A673 (cell line): ENCODE data around the gene COL13A1. TPM values are rescaled to one million over a fixed set of nuclear protein-coding genes. Genes with fewer than 3 reads are reported as not detected.

Experiments used
- BruUV-seq: library from RNA; stranded (reverse); fragments of 400-500 nt; replicated peaks from 2 replicates; lab custom pipeline; 2021; lab: Mats Ljungman, UMichigan
- CTCF ChIA-PET: fragments of 300-600 bp; sonication (Branson Sonifier 250); formaldehyde crosslinking; loops from one replicate; lab custom pipeline; 2022; ENCODE audit warnings: antibody characterized with exemption; lab: Charles Lee
- POLR2A ChIA-PET: fragments of 300-600 bp; sonication (Branson Sonifier 250); formaldehyde crosslinking; loops from one replicate; lab custom pipeline; 2022; ENCODE audit warnings: antibody characterized with exemption; ENCODE audit not compliant: low non-redundant PET; lab: Charles Lee
- DNase-seq: peaks from one replicate; pipeline ENCODE4 v3.0.0-alpha.2; 2015; ENCODE audit warnings: low spot score
- H3K27ac ChIP-seq: fragments of 200-600 bp; sonication (generic); 2 replicates; pipeline ENCODE4 v1.5.1; 2016; ENCODE audit warnings: mixed run types, low read depth, mild to moderate bottlenecking, mixed read lengths, antibody characterized with exemption, low read length; ENCODE audit not compliant: poor library complexity, severe bottlenecking
- H3K27me3 ChIP-seq: fragments of 200-600 bp; sonication (generic); replicated peaks from 2 replicates; pipeline ENCODE4 v1.6.1; 2017; ENCODE audit warnings: mixed run types, low read depth, mild to moderate bottlenecking, mixed read lengths, antibody characterized with exemption, low read length; ENCODE audit not compliant: insufficient read depth, poor library complexity
- H3K36me3 ChIP-seq: fragments of 200-600 bp; sonication (generic); 2 replicates; pipeline ENCODE4 v1.6.1; 2016; ENCODE audit warnings: mixed run types, mild to moderate bottlenecking, mixed read lengths, antibody characterized with exemption, low read length; ENCODE audit not compliant: insufficient read depth, poor library complexity, severe bottlenecking
- H3K4me1 ChIP-seq: fragments of 200-600 bp; sonication (generic); 2 replicates; pipeline ENCODE4 v1.6.1; 2017; ENCODE audit warnings: mixed run types, mild to moderate bottlenecking, mixed read lengths, antibody characterized with exemption, low read length; ENCODE audit not compliant: insufficient read depth, poor library complexity, severe bottlenecking
- H3K4me3 ChIP-seq: fragments of 200-600 bp; sonication (generic); 2 replicates; pipeline ENCODE4 v1.5.1; 2016; ENCODE audit warnings: low read depth, mixed run types, mild to moderate bottlenecking, mixed read lengths, low read length; ENCODE audit not compliant: poor library complexity, severe bottlenecking
- H3K9me3 ChIP-seq: fragments of 200-600 bp; sonication (generic); 2 replicates; pipeline ENCODE4 v1.6.1; 2016; ENCODE audit warnings: mixed run types, low read depth, mild to moderate bottlenecking, mixed read lengths, antibody characterized with exemption, low read length; ENCODE audit not compliant: poor library complexity, severe bottlenecking
- EZH2 ChIP-seq: fragments of 200-600 bp; sonication (generic); IDR thresholded peaks from 2 replicates; pipeline ENCODE4 v1.6.1; 2017; ENCODE audit warnings: borderline replicate concordance, low read depth, mild to moderate bottlenecking, mixed read lengths, antibody characterized with exemption, low read length; ENCODE audit not compliant: poor library complexity, severe bottlenecking
- intact Hi-C: fragments of 100-400 bp; cut with micrococcal nuclease; formaldehyde crosslinking; loops from one replicate; pipeline ENCODE4 v1.10.0; 2022; ENCODE audit not compliant: unreplicated experiment
- total RNA-seq: library from RNA; stranded (reverse); gene quantifications from 2 replicates; pipeline ENCODE4 v1.2.3, GENCODE V29; 2021
- TF ChIP-seq, protein P1 (sequence below): fragments of 300-800, 200-600 bp; sonication (generic); conservative IDR thresholded peaks from 2 replicates; pipeline ENCODE4 v1.5.1; 2017; ENCODE audit warnings: low read depth, mild to moderate bottlenecking, antibody characterized with exemption, low read length, moderate library complexity, mixed read lengths

COL13A1 gene
- total RNA-seq, 1 experiment from 2014 or later = 2.0 TPM

- DNase-seq = no peak
- intact Hi-C loops = no loop called here
- CTCF ChIA-PET = no interaction called here
- no peak overlapping the region for H3K4me3 ChIP-seq
- POLR2A ChIA-PET = no interaction called here
- H3K9me3 ChIP-seq = no peaks in the 10 kb centered on the region
- no peaks in the 10 kb centered on the region for H3K36me3 ChIP-seq
- no peak overlapping the region for H3K27ac ChIP-seq
- H3K27me3 ChIP-seq = no peaks in the 10 kb centered on the region
- no peak for TF ChIP-seq EZH2
- TF ChIP-seq, protein P1, sequence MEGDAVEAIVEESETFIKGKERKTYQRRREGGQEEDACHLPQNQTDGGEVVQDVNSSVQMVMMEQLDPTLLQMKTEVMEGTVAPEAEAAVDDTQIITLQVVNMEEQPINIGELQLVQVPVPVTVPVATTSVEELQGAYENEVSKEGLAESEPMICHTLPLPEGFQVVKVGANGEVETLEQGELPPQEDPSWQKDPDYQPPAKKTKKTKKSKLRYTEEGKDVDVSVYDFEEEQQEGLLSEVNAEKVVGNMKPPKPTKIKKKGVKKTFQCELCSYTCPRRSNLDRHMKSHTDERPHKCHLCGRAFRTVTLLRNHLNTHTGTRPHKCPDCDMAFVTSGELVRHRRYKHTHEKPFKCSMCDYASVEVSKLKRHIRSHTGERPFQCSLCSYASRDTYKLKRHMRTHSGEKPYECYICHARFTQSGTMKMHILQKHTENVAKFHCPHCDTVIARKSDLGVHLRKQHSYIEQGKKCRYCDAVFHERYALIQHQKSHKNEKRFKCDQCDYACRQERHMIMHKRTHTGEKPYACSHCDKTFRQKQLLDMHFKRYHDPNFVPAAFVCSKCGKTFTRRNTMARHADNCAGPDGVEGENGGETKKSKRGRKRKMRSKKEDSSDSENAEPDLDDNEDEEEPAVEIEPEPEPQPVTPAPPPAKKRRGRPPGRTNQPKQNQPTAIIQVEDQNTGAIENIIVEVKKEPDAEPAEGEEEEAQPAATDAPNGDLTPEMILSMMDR = no peak
- no TSS peak for BruUV-seq
- H3K4me1 ChIP-seq = peaks cover 13% of the 10 kb centered on the region
Observed at GRCh38 chr10:69897432-69897831, 95.7 kb downstream of the COL13A1 start.

DNA sequence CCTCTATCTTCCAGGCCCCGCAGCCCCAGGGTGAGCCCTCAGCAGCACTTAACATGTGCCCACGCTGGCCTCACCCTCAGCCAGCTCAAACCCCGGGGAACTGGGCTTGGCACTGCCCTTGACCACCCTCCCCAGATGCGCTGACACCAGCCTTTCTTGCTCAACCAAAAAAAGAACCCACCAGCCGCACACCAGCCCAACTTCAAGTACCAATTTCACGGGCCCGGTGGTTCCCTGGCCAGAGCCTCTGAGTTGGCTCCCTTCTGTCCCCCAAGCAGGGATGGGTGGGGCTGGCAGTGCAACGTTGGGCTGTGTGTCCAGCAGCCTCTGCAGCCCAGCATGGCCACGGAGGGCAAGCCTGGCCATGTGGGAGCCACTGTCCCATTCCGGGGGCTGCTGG lies 96.3 kb downstream of the COL13A1 start:
- Histone ChIP-seq H3K36me3 (no peaks in the 10 kb centered on the region), H3K4me3 (no peak overlapping the region), H3K27ac (no peak overlapping the region), H3K27me3 (no peaks in the 10 kb centered on the region), H3K9me3 (no peaks in the 10 kb centered on the region), H3K4me1 (peaks cover 13% of the 10 kb centered on the region)
- DNase-seq = no peak
- BruUV-seq = no TSS peak
- ChIA-PET CTCF (no interaction called here), POLR2A (no interaction called here)
- TF ChIP-seq EZH2 = no peak
- TF ChIP-seq, protein P1 = no peak
- intact Hi-C loops = no loop called here

- Histone ChIP-seq H3K4me1 (peaks cover 13% of the 10 kb centered on the region), H3K36me3 (no peaks in the 10 kb centered on the region), H3K27ac (no peak overlapping the region), H3K27me3 (no peaks in the 10 kb centered on the region), H3K9me3 (no peaks in the 10 kb centered on the region), H3K4me3 (no peak overlapping the region)
- intact Hi-C loops = no loop called here
- BruUV-seq = no TSS peak
- TF ChIP-seq, protein P1 = no peak
- TF ChIP-seq EZH2 = no peak
- ChIA-PET POLR2A (no interaction called here), CTCF (interaction anchor here (0.6 kb wide), 1 partner anchor 46 kb away, joined by 3 read pairs; no protein-coding TSS in a partner anchor)
- no peak for DNase-seq
Observed at GRCh38 chr10:69898524-69898923, 96.8 kb downstream of the COL13A1 start.
